ENCODE results near the gene JAKMIP3.

Gene JAKMIP3

GRCh38 chr10:132061465-132061864 lies 4.3 kb upstream of the JAKMIP3 start:
- ATAC-seq = no peak
- no peak for TF ChIP-seq TSHZ2 (CRISPR knock-in tag; IDR thresholded peaks at IDR 0.05)
- TF ChIP-seq, protein P1, sequence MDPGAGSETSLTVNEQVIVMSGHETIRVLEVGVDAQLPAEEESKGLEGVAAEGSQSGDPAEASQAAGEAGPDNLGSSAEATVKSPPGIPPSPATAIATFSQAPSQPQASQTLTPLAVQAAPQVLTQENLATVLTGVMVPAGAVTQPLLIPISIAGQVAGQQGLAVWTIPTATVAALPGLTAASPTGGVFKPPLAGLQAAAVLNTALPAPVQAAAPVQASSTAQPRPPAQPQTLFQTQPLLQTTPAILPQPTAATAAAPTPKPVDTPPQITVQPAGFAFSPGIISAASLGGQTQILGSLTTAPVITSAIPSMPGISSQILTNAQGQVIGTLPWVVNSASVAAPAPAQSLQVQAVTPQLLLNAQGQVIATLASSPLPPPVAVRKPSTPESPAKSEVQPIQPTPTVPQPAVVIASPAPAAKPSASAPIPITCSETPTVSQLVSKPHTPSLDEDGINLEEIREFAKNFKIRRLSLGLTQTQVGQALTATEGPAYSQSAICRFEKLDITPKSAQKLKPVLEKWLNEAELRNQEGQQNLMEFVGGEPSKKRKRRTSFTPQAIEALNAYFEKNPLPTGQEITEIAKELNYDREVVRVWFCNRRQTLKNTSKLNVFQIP (CRISPR knock-in tag; IDR thresholded peaks at IDR 0.05; ENCODE audit: borderline replicate concordance, low read depth) = no peak
- TF ChIP-seq, protein P2, sequence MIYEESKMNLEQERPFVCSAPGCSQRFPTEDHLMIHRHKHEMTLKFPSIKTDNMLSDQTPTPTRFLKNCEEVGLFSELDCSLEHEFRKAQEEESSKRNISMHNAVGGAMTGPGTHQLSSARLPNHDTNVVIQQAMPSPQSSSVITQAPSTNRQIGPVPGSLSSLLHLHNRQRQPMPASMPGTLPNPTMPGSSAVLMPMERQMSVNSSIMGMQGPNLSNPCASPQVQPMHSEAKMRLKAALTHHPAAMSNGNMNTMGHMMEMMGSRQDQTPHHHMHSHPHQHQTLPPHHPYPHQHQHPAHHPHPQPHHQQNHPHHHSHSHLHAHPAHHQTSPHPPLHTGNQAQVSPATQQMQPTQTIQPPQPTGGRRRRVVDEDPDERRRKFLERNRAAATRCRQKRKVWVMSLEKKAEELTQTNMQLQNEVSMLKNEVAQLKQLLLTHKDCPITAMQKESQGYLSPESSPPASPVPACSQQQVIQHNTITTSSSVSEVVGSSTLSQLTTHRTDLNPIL (CRISPR knock-in tag; IDR thresholded peaks at IDR 0.05; ENCODE audit: low read depth) = no peak
- TF ChIP-seq, protein P3, sequence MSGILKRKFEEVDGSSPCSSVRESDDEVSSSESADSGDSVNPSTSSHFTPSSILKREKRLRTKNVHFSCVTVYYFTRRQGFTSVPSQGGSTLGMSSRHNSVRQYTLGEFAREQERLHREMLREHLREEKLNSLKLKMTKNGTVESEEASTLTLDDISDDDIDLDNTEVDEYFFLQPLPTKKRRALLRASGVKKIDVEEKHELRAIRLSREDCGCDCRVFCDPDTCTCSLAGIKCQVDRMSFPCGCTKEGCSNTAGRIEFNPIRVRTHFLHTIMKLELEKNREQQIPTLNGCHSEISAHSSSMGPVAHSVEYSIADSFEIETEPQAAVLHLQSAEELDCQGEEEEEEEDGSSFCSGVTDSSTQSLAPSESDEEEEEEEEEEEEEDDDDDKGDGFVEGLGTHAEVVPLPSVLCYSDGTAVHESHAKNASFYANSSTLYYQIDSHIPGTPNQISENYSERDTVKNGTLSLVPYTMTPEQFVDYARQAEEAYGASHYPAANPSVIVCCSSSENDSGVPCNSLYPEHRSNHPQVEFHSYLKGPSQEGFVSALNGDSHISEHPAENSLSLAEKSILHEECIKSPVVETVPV (CRISPR knock-in tag; IDR thresholded peaks at IDR 0.05) = no peak

DNA sequence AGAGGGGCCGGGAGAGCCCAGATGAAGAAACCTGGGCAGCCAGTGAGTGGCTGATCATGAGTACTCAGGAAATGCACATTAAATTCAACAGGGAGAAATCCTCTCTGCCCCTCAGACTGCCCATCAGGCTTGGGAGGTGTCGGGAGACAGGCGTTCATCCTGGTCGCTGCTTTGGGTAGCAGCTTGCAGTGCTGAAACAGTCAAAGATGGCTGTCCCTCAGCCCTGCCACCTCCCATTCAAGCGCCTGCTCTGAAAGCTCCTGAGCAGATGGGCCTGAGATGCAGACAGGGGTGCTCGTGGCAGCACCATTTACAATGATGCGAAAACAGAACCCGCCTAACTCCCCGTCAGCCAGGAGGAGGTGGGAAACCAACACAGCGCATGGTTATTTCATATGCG lies 3.6 kb upstream of the JAKMIP3 start:
- ATAC-seq = no peak
- no peak for TF ChIP-seq ISL1 (CRISPR knock-in tag; IDR thresholded peaks at IDR 0.05)
- no peak for TF ChIP-seq ZFP3 (CRISPR knock-in tag; IDR thresholded peaks at IDR 0.05)
- no peak for TF ChIP-seq TOX (CRISPR knock-in tag; IDR thresholded peaks at IDR 0.05; ENCODE audit: borderline replicate concordance)
- no peak for TF ChIP-seq ZNF70 (CRISPR knock-in tag; IDR thresholded peaks at IDR 0.05)
- no peak for TF ChIP-seq ZFP30 (CRISPR knock-in tag; IDR thresholded peaks at IDR 0.05)
- TF ChIP-seq, protein P4, sequence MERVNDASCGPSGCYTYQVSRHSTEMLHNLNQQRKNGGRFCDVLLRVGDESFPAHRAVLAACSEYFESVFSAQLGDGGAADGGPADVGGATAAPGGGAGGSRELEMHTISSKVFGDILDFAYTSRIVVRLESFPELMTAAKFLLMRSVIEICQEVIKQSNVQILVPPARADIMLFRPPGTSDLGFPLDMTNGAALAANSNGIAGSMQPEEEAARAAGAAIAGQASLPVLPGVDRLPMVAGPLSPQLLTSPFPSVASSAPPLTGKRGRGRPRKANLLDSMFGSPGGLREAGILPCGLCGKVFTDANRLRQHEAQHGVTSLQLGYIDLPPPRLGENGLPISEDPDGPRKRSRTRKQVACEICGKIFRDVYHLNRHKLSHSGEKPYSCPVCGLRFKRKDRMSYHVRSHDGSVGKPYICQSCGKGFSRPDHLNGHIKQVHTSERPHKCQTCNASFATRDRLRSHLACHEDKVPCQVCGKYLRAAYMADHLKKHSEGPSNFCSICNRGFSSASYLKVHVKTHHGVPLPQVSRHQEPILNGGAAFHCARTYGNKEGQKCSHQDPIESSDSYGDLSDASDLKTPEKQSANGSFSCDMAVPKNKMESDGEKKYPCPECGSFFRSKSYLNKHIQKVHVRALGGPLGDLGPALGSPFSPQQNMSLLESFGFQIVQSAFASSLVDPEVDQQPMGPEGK (CRISPR knock-in tag; IDR thresholded peaks at IDR 0.05; ENCODE audit: borderline replicate concordance) = no peak
- TF ChIP-seq BACH2 (CRISPR knock-in tag; IDR thresholded peaks at IDR 0.05; ENCODE audit: borderline replicate concordance) = no peak

- TF ChIP-seq ZFP30 (CRISPR knock-in tag; IDR thresholded peaks at IDR 0.05) (no peak), TOX (CRISPR knock-in tag; IDR thresholded peaks at IDR 0.05; ENCODE audit: borderline replicate concordance) (no peak), ZNF70 (CRISPR knock-in tag; IDR thresholded peaks at IDR 0.05) (no peak), ARNTL (CRISPR knock-in tag; IDR thresholded peaks at IDR 0.05; ENCODE audit: borderline replicate concordance, low read depth) (no peak), TSHZ2 (CRISPR knock-in tag; IDR thresholded peaks at IDR 0.05) (no peak), PPARA (CRISPR knock-in tag; IDR thresholded peaks at IDR 0.05; ENCODE audit: borderline replicate concordance) (no peak), SNAI2 (CRISPR knock-in tag; IDR thresholded peaks at IDR 0.05) (no peak)
- TF ChIP-seq, protein P2 (CRISPR knock-in tag; IDR thresholded peaks at IDR 0.05; ENCODE audit: low read depth) = no peak
- TF ChIP-seq, protein P3 (CRISPR knock-in tag; IDR thresholded peaks at IDR 0.05) = no peak
These were observed 2.9 kb upstream of the JAKMIP3 start for GRCh38 chr10:132062641-132063390.

More at GRCh38 chr10:132062641-132063390, 2.9 kb upstream of the JAKMIP3 start:
- ATAC-seq = no peak

All from SK-N-SH treated with all-trans-retinoic acid at 6 μM for 48 hours (cell line).